ENCODE data around the gene SPATA13. TPM values are rescaled to one million over a fixed set of nuclear protein-coding genes. Genes with fewer than 3 reads are reported as not detected.

Gene SPATA13
- polyA plus RNA-seq, 1 experiment, result 12.0 TPM

GRCh38 chr13:24226762-24227161, 66.2 kb downstream of the SPATA13 start:
- POLR2A ChIA-PET, result no interaction called here
- Histone ChIP-seq H3K27me3 (ENCODE audit: control insufficient read depth, insufficient read depth, low read length) (no peaks in the 10 kb centered on the region), H3K27ac (ENCODE audit: low read depth, low read length) (no peak overlapping the region), H3K4me3 (ENCODE audit: low read depth, low read length) (no peak overlapping the region), H3K9me3 (ENCODE audit: control insufficient read depth, insufficient read depth, low read length) (no peaks in the 10 kb centered on the region; the same call in 1 of the 2 replicates)
- TF ChIP-seq, protein P1, sequence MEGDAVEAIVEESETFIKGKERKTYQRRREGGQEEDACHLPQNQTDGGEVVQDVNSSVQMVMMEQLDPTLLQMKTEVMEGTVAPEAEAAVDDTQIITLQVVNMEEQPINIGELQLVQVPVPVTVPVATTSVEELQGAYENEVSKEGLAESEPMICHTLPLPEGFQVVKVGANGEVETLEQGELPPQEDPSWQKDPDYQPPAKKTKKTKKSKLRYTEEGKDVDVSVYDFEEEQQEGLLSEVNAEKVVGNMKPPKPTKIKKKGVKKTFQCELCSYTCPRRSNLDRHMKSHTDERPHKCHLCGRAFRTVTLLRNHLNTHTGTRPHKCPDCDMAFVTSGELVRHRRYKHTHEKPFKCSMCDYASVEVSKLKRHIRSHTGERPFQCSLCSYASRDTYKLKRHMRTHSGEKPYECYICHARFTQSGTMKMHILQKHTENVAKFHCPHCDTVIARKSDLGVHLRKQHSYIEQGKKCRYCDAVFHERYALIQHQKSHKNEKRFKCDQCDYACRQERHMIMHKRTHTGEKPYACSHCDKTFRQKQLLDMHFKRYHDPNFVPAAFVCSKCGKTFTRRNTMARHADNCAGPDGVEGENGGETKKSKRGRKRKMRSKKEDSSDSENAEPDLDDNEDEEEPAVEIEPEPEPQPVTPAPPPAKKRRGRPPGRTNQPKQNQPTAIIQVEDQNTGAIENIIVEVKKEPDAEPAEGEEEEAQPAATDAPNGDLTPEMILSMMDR (IDR thresholded peaks at IDR 0.05; ENCODE audit: low read depth, low read length), result no peak
- CTCF ChIA-PET, result interaction anchor here (2.9 kb wide), 1 partner anchor 265 kb away, joined by 17 read pairs; no protein-coding TSS in a partner anchor
- DNase-seq (ENCODE audit: low read depth, low spot score), result no peak

- H3K9me3 ChIP-seq (ENCODE audit: control insufficient read depth, insufficient read depth, low read length), result no peaks in the 10 kb centered on the region; the same call in 1 of the 2 replicates
- ChIA-PET CTCF (interaction anchor here (0.6 to 2.9 kb wide), 73 partner anchors 10 to 907 kb away, joined by 3 to 89 read pairs (median 5); partner anchors contain the start of genes MIPEP and SPATA13), POLR2A (no interaction called here)
- H3K4me3 ChIP-seq (ENCODE audit: low read depth, low read length), result no peak overlapping the region
- no peak overlapping the region for H3K27ac ChIP-seq (ENCODE audit: low read depth, low read length)
- TF ChIP-seq, protein P1 (IDR thresholded peaks at IDR 0.05; ENCODE audit: low read depth, low read length), result peak; percentile 90
- peak; percentile 52 for DNase-seq (ENCODE audit: low read depth, low spot score)
- no peaks in the 10 kb centered on the region for H3K27me3 ChIP-seq (ENCODE audit: control insufficient read depth, insufficient read depth, low read length)
Measured at GRCh38 chr13:24228852-24229458, 68.4 kb downstream of the SPATA13 start.

GRCh38 chr13:24230428-24231072, 70.0 kb downstream of the SPATA13 start:
- H3K4me3 ChIP-seq (ENCODE audit: low read depth, low read length), result no peak overlapping the region
- H3K27me3 ChIP-seq (ENCODE audit: control insufficient read depth, insufficient read depth, low read length), result no peaks in the 10 kb centered on the region
- CTCF ChIA-PET, result interaction anchor here (0.7 to 4.6 kb wide), 13 partner anchors 11 to 320 kb away, joined by 3 to 28 read pairs (median 3); partner anchors contain the start of gene SPATA13
- no peak for DNase-seq (ENCODE audit: low read depth, low spot score)
- POLR2A ChIA-PET, result no interaction called here
- TF ChIP-seq, protein P1 (IDR thresholded peaks at IDR 0.05; ENCODE audit: low read depth, low read length), result no peak
- H3K27ac ChIP-seq (ENCODE audit: low read depth, low read length), result no peak overlapping the region
- H3K9me3 ChIP-seq (ENCODE audit: control insufficient read depth, insufficient read depth, low read length), result no peaks in the 10 kb centered on the region

DNA sequence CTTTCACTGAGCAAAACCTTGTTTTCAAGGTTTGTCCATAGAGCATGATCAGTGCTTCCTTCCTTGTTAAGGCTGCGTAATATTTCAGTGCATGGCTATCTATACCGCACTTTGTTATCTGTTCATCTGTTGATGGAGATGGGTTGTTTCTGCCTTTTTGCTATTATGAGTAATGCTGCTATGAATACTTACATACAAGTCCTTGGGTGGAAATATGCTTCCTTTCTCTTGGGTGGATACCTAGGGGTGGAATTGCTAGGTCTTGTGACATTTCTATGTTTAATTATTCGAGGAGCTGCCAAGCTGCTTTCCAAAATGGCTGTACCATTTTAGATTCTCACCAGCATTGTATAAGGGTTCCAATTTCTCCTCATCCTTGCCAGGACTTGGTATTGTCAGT, 70.9 kb downstream of the SPATA13 start:
- TF ChIP-seq, protein P1 (IDR thresholded peaks at IDR 0.05; ENCODE audit: low read depth, low read length), result no peak
- H3K9me3 ChIP-seq (ENCODE audit: control insufficient read depth, insufficient read depth, low read length), result no peaks in the 10 kb centered on the region
- no peak overlapping the region for H3K27ac ChIP-seq (ENCODE audit: low read depth, low read length)
- DNase-seq (ENCODE audit: low read depth, low spot score), result no peak
- H3K4me3 ChIP-seq (ENCODE audit: low read depth, low read length), result no peak overlapping the region
- CTCF ChIA-PET, result interaction anchor here (1.1 to 4.6 kb wide), 9 partner anchors 12 to 311 kb away, joined by 3 to 28 read pairs (median 3); no protein-coding TSS in a partner anchor
- POLR2A ChIA-PET, result no interaction called here
- H3K27me3 ChIP-seq (ENCODE audit: control insufficient read depth, insufficient read depth, low read length), result no peaks in the 10 kb centered on the region

DNA sequence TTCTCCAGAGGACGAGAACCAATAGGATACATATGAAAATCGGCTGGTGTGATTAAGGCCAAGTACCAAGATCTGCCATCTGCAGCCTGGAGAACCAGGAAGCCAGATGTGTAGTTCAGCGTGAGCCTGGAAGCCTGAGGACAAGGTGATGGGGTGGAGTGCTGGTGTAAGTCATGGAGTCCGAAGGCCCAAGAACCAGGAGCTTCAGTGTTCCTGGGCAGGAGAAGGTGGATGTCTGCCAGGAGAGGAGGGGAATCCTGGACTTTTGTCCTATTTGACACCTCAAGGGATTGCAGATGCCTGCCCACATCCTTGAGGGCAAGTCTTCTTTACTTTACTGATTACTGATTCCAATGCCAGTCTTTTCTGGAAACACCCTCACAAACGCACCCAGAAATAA, 71.5 kb downstream of the SPATA13 start:
- no peak for DNase-seq (ENCODE audit: low read depth, low spot score)
- Histone ChIP-seq H3K9me3 (ENCODE audit: control insufficient read depth, insufficient read depth, low read length) (no peaks in the 10 kb centered on the region), H3K27me3 (ENCODE audit: control insufficient read depth, insufficient read depth, low read length) (no peaks in the 10 kb centered on the region), H3K27ac (ENCODE audit: low read depth, low read length) (no peak overlapping the region), H3K4me3 (ENCODE audit: low read depth, low read length) (no peak overlapping the region)
- ChIA-PET CTCF (interaction anchor here (1.2 to 4.6 kb wide), 5 partner anchors 12 to 312 kb away, joined by 3 to 28 read pairs (median 9); no protein-coding TSS in a partner anchor), POLR2A (no interaction called here)
- TF ChIP-seq, protein P1 (IDR thresholded peaks at IDR 0.05; ENCODE audit: low read depth, low read length), result no peak

Measured in AG04450 (cell line).